ENCODE results near the gene KLRC2.
"Not testable (repeated sequence)": the region's sequence is repeated elsewhere in the genome, so short reads cannot be mapped to it uniquely, and the experiment has no call there.

The KLRC2 gene

DNA sequence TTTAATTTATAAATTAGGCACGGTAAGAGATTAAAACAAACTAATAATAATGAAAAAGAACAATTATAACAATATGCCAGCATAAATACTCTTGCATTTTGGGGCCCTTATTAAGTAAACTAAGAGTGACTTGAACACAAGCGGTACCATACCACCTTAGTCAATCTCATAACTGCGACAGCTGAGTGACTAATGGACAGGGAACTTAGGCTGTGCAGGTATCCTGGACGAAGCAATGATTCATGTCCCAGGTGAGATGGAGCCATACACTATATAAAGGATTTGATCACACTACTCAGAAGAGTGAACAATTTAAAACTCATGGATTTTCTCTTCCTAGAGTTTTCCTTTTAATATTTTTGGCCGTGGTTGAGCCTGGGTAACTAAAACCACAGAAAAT, 30.5 kb downstream of the KLRC2 start:
- DNase-seq (ENCODE audit: low spot score), result no peak

- DNase-seq (ENCODE audit: low spot score), result no peak
Observed at GRCh38 chr12:10404798-10405197, 31.0 kb downstream of the KLRC2 start.

DNA sequence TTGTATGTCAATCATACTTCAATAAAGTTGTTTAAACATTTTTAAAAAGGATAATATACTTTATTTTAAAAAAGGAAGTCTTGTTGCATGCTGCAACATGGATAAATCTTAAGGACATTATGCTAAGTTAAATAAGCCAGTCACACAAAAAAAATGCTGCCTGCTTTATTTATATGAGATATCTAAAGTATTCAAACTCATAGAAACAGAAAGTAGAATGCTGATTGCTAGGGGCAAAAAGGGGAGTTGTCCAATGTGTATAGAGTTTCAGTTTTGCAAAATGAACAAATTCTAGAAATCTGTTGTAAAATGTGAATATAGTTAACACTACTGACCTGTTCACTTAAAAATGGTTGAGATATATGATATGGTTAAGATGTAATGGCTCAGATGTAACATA, 35.0 kb downstream of the KLRC2 start:
- DNase-seq (ENCODE audit: low spot score), result no peak

DNA sequence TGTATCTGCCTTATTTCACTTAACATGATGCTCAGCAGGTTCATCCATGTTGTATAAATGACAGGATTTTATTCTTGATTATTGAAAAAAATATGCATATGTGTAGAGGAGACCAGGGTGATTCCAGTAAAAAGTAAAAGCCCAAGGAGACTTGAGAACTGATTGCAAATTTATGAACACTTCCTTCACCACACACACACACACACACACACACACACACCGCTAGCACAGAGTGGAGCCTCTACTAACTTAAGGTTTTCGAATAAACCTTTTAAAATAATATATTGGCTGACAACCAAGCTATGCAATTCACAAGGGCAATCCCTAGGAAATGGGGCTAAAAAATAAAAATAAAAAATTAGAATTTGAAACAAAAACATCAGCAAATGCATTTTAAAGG, 37.6 kb downstream of the KLRC2 start:
- no peak for DNase-seq (ENCODE audit: low spot score)

DNA sequence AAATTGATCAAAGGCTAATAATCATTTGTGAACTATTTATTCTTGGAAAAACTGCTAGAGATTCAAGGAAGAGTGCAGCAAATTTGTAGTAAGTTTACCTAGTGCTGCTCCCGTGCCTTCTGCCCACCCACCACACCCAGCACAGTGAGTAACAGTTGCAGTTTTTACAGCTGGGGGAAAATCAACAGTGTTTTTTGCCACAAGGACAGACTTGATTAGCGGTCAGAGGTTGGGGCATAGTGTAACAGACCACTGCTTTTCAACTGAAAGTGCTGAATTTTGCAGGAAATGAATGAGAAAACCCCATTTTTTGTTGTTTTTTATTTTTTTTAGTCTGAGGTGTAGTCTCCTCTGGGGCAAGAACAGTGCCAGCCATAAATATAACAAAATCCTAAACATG, 38.5 kb downstream of the KLRC2 start:
- DNase-seq (ENCODE audit: low spot score), result no peak

GRCh38 chr12:10396176-10396575, 39.6 kb downstream of the KLRC2 start:
- not testable (repeated sequence) for DNase-seq (ENCODE audit: low spot score)

DNA sequence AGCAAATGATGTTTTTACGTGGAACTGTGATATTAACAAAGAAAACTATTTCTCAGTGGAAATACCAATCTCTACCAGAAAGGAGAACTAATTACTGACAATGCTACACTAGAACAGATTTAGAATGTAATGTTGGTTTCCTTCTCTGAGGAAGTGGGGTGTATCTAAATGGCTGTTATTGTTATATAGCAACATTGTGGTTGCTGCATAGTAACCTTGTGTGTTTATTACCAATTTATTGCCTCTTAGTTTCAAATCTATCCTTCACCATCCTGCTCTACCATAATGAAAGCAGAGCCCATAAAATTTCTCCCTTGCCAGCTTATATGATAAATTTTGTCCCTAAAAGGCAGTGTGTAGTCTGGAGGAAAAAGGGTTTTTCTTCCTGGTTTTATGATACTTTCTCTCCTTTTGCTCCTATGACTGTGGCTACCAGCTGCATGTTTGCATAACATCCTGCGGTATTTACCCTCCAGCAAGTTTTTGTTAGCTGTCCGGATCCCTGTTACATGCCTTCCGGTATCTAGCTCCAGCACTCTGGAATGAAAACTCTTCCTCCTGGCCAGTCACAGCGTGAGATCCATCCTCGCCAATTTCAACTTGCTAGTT, 40.3 kb downstream of the KLRC2 start:
- no peak for DNase-seq (ENCODE audit: low spot score)

DNA sequence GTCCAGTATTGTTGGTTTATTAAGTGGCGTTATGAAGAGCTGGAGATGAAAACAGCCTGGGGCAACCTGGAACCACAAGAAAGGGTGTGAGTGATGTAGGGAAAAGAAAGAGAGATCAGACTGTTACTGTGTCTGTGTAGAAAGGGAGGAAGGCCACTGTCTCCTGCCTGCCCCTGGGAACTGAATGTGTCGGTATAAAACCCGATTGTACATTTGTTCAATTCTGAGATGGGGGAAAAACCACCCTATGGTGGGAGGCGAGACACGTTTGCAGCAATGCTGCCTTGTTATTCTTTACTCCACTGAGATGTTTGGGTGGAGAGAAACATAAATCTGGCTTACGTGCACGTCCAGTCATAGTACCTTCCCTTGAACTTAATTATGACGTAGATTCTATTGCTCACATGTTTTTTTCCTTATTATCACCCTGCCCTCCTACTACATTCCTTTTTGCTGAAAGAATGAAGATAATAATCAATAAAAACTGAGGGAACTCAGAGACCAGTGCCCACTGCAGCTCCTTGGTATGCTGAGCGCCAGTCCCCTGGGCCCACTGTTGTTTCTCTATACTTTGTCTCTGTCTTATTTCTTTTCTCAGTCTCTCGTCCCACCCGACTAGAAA, 41.2 kb downstream of the KLRC2 start:
- DNase-seq (ENCODE audit: low spot score), result not testable (repeated sequence)

GRCh38 chr12:10393291-10393690, 42.5 kb downstream of the KLRC2 start:
- DNase-seq (ENCODE audit: low spot score), result no peak

- peak; percentile 21 for DNase-seq (ENCODE audit: low spot score)
Observed at GRCh38 chr12:10392394-10392930, 43.3 kb downstream of the KLRC2 start.

- not testable (repeated sequence) for DNase-seq (ENCODE audit: low spot score)
Observed at GRCh38 chr12:10390991-10391390, 44.8 kb downstream of the KLRC2 start.

DNA sequence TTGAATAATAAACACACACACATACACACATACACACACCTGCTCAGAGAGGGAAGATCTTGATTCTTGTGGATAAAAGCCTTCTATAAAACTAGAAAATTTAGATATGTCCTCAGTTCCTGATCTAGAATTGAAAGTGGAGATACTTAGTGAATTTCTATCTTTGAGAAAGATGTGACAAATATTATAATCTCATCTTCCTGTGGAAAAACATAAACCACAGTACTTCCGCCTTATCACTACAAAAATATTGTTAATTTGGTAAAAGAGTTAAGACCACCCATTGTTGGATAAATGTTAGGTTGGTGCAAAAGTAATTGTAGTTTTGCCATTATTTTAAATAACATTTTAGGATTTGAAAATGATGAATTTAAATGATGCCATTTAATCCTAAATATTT, 45.9 kb downstream of the KLRC2 start, which contains the start of gene KLRK1:
TSS of gene KLRK1 (minus strand) at position 138 of the 400 bp plus-strand sequence. CDS start 1,231 bp downstream, outside the sequence.
- no peak for DNase-seq (ENCODE audit: low spot score)

- DNase-seq (ENCODE audit: low spot score), result no peak
Observed at GRCh38 chr12:10388624-10389413, 47.0 kb downstream of the KLRC2 start.

DNA sequence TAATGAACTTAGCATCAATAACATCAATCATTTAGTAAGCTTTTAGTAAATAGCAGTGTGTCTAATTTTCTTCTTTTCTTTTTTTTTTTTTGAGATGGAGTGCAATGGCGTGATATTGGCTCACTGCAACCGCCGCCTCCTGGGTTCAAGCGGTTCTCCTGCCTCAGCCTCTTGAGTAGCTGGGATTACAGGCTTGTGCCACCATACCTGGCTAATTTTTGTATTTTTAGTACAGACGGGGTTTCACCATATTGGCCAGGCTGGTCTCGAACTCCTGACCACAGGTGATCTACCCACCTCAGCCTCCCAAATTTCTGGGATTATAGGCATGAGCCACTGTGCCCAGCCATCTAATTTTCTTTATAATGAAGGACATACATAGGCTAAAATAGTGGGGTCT, 48.3 kb downstream of the KLRC2 start:
- not testable (repeated sequence) for DNase-seq (ENCODE audit: low spot score)

DNA sequence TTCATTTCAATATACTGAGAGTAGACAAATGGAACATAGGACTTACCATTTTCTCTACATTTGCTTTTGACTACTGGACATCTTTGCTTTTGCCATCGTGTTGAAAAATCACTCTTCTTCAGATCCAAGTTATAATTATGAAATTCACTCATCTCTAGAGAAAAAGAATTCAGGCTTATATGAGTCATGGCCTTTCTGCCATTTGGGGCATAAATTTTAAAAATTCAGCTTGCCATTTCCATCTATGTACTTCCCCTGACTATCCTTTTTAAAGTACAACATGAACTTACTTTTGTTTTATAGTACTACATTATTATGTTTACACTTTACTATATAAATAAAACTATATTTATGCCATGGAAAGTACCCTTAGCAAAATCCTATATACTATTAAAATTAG, 49.0 kb downstream of the KLRC2 start:
- no peak for DNase-seq (ENCODE audit: low spot score)

GRCh38 chr12:10385166-10385613, 50.6 kb downstream of the KLRC2 start:
- DNase-seq (ENCODE audit: low spot score), result no peak

- DNase-seq (ENCODE audit: low spot score), result no peak
Observed at GRCh38 chr12:10384191-10384590, 51.6 kb downstream of the KLRC2 start.

GRCh38 chr12:10381928-10382628, 53.7 kb downstream of the KLRC2 start:
- DNase-seq (ENCODE audit: low spot score), result no peak

Data from putamen (tissue), 1 donor.